ENCODE results near the gene DBN1. TPM values are rescaled to one million over a fixed set of nuclear protein-coding genes. Genes with fewer than 3 reads are reported as not detected.

DBN1 gene
- total RNA-seq, 1 experiment from 2014 or later = 144 TPM

DNA sequence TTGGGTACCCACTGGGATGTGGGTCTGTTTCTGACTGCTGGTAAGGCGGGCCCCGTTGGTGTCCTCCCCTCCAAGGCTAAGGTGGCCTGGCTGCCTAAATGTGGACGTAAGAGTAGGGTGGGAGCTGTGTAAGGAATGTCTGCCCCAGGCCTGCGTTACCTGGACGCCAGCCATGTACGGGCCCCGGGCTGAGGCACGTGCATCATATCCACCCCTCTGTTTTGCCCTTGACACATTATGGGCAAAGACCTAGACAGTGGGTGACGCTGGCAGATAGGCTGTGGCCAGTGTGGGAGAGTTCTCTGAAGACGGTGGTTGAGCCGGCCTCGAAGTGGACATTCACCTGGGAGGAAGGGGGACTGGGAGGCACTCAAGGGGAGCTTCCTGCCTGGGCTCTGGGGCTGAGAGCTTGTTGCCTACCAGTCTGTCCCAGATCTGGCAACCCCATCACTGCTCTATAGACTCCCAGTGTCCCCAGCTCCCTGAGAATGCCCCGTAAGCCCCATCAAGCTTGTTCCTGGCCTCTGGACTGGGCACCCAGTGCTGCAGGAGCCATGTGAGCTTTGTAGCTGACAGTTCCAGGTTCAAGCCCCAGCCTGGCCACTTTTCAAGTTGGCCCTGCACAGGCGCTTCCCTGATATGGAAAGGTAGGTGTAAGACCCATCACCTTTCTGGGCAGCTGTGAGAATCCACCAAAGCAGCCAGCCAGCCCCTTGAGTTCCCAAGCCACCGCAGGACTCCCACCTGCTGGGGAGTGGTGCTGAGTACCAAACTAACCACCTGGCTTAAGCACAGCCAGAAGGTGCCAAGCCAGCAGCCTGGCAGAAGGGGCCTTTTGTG is 30.1 kb downstream of the DBN1 start:
- Mint-ChIP-seq H3K27me3 (ENCODE audit: insufficient read depth, unreplicated experiment) (peaks cover 6% of the 10 kb centered on the region), H3K4me3 (ENCODE audit: unreplicated experiment) (no peak overlapping the region), H3K9me3 (ENCODE audit: unreplicated experiment) (no peaks in the 10 kb centered on the region), H3K27ac (ENCODE audit: unreplicated experiment) (peak overlapping the region; percentile 56), H3K4me1 (ENCODE audit: low read depth, unreplicated experiment) (peaks cover 8% of the 10 kb centered on the region), H3K36me3 (ENCODE audit: insufficient read depth, unreplicated experiment) (peaks cover 63% of the 10 kb centered on the region)
- no peak for TF ChIP-seq CTCF (IDR thresholded peaks at IDR 0.05; ENCODE audit: insufficient read depth in 1 of 2, low read depth in 1 of 2, low read length in 1 of 2, severe bottlenecking in 1 of 2, unreplicated experiment in 1 of 2)
- Histone ChIP-seq H3K4me3 (ENCODE audit: low read depth, low read length) (no peak overlapping the region), H3K36me3 (ENCODE audit: control insufficient read depth, insufficient read depth, low read length) (peaks cover under 1% of the 10 kb centered on the region), H3K4me1 (peaks cover 6% of the 10 kb centered on the region; the same call in 1 of the 2 replicates), H3K9me3 (no peaks in the 10 kb centered on the region), H3K27me3 (replicated peaks; ENCODE audit: control insufficient read depth, insufficient read depth, low read length) (no peaks in the 10 kb centered on the region)
- DNase-seq = no peak
- BruUV-seq (replicated peaks) = no TSS peak
- ChIA-PET POLR2A (interaction anchor here (0.5 to 5.0 kb wide), 4 partner anchors 9 to 64 kb away, joined by 3 to 43 read pairs (median 4); partner anchors contain the start of gene GRK6), CTCF (interaction anchor here (1.9 to 6.4 kb wide), 4 partner anchors 12 to 73 kb away, joined by 5 to 78 read pairs (median 14); no protein-coding TSS in a partner anchor)
- intact Hi-C loops (cut with micrococcal nuclease; ENCODE audit: unreplicated experiment) = no loop called here

DNA sequence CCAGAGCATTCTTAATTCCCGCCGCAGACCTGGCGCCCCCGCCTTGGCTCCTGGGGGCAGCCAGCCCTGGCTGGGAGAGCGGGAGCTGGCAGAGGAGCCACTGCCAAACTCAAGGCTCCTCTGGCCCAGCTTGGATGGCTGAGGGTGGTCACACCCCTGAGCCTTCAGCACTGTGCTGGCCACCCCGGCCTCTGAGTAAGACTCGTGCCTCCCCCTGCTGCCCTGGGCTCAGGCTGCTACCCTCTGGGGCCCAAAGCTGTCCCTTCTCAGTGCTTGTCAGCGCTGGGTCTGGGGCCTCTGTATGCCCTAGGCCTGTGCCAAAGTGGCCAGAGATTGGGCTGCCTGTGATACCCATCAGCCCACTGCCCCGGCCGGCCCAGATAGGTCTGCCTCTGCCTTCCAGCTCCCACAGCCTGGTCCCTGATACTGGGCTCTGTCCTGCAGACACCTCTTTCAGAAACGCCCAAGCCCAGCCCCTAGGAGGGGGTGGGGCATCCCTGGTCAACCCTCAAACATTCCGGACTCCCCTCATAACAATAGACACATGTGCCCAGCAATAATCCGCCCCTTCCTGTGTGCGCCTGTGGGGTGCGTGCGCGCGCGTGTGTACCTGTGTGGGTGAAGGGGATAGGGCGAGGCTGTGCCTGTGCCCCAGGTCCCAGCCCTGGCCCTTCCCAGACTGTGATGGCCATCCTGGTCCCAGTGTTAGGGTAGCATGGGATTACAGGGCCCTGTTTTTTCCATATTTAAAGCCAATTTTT is 31.2 kb downstream of the DBN1 start:
- Histone ChIP-seq H3K9me3 (no peaks in the 10 kb centered on the region), H3K4me3 (ENCODE audit: low read depth, low read length) (no peak overlapping the region), H3K27me3 (replicated peaks; ENCODE audit: control insufficient read depth, insufficient read depth, low read length) (no peaks in the 10 kb centered on the region), H3K4me1 (peaks cover 8% of the 10 kb centered on the region; the same call in 1 of the 2 replicates), H3K36me3 (ENCODE audit: control insufficient read depth, insufficient read depth, low read length) (peaks cover 2% of the 10 kb centered on the region)
- peaks cover 8% of the 10 kb centered on the region for H3K4me1 Mint-ChIP-seq (ENCODE audit: low read depth, unreplicated experiment)
- peak in 1 of 2 experiments; percentile 33 for DNase-seq
- no peak overlapping the region for H3K4me3 Mint-ChIP-seq (ENCODE audit: unreplicated experiment)
- peak overlapping the region; percentile 16 for H3K27ac Mint-ChIP-seq (ENCODE audit: unreplicated experiment)
- no peak for TF ChIP-seq CTCF (IDR thresholded peaks at IDR 0.05; ENCODE audit: insufficient read depth in 1 of 2, low read depth in 1 of 2, low read length in 1 of 2, severe bottlenecking in 1 of 2, unreplicated experiment in 1 of 2)
- CTCF ChIA-PET = interaction anchor here (1.1 to 6.4 kb wide), 2 partner anchors 37 to 39 kb away, joined by 3 to 78 read pairs; no protein-coding TSS in a partner anchor
- H3K27me3 Mint-ChIP-seq (ENCODE audit: insufficient read depth, unreplicated experiment) = peaks cover 6% of the 10 kb centered on the region
- no peaks in the 10 kb centered on the region for H3K9me3 Mint-ChIP-seq (ENCODE audit: unreplicated experiment)
- POLR2A ChIA-PET = interaction anchor here (5.0 kb wide), 1 partner anchor 16 kb away, joined by 43 read pairs; the partner anchor contains the start of gene GRK6
- no TSS peak for BruUV-seq (replicated peaks)
- peaks cover 63% of the 10 kb centered on the region for H3K36me3 Mint-ChIP-seq (ENCODE audit: insufficient read depth, unreplicated experiment)
- intact Hi-C loops (cut with micrococcal nuclease; ENCODE audit: unreplicated experiment) = no loop called here

Measured in Caco-2 (cell line).